HCEC 1CT (cell line): ENCODE data around the gene TBC1D4.
A peak's percentile ranks its signal among the peaks of the same experiment; 100 is the strongest.
"Not testable (repeated sequence)": the region's sequence is repeated elsewhere in the genome, so short reads cannot be mapped to it uniquely, and the experiment has no call there.

Experiments
- DNase-seq: peaks from one replicate; pipeline ENCODE4 v3.0.0-alpha.2; 2017

Gene TBC1D4

DNA sequence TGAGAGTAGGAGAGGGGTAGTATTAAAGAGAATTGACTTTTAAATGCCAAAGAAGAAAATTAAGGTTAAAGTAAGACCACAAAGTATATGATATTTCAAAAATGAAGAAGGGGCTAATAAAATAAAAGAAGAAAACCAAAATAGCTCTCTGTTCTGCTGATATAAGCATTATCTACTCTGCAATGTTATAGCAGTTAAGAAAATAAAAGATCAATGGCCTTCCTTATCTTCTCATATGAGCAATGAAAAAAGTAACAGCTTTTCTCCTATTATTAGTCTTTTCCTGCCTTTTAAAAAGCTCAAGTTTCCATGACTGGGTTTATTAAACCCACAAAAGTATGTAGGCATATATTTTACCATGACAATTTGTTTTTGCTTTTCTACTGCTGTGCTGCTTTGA is 126.4 kb downstream of the TBC1D4 start:
- DNase-seq: no peak

DNA sequence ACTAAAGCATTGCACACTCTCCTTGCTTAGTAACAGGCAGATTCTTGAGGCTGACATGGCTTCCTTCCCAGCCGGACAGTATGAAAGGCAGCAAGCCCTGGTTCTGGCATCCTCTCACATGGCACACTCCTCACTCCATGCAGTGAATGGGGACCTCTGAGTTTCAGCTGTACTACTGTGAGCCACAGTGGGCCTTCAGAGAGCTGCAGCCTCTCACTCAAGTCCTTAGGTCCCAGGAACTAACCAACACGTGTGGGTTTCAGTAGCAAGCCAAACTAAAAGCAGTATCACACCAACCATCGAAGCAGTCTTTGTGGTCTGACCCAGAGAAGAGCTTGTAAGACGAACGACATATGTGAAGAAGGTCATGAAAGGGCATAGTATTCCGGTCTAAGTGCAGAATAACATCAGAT is 128.2 kb downstream of the TBC1D4 start:
- DNase-seq: no peak

DNA sequence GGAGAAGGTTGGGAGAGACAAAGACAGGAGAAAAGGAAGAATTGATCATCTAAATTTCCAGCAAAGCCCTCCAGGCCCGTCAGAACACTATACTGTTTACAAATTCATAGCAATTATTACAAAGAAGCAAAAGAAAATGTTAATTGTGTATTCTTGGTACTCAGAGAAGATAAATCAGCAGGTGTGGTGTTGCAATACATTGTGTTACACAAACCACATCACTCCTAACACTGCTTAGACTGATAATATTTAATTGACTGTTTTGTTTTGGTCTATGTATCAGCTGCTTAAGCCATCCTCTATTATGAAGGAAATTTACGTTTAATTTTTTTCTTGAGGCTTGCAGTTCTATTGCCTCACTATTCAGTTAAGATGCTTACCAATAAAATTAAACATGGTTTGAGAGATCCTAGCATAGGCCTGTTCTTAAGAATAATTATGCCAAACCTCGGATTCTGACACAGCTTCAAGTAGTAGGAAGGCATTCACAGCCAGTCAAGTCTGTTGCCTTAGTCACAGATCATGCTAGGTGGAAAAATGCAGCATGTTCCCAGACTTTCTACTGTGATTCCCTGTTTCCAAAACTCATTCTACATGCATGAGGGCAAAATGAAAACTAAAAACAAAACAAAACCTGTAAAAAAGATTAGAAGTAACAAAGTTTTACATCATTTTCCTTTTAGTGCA is 129.2 kb downstream of the TBC1D4 start:
- DNase-seq: no peak

DNA sequence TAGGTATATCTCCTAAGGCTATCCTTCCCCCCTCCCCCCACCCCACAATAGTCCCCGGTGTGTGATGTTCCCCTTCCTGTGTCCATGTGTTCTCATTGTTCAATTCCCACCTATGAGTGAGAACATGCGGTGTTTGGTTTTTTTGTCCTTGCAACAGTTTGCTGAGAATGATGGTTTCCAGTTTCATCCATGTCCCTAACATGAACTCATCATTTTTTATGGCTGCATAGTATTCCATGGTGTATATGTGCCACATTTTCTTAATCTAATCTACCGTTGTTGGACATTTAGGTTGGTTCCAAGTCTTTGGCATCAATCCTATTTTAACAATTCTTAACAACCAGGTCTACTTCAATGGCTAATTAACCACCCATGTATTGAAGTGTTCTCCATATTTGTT is 130.4 kb downstream of the TBC1D4 start:
- not testable (repeated sequence) for DNase-seq

DNA sequence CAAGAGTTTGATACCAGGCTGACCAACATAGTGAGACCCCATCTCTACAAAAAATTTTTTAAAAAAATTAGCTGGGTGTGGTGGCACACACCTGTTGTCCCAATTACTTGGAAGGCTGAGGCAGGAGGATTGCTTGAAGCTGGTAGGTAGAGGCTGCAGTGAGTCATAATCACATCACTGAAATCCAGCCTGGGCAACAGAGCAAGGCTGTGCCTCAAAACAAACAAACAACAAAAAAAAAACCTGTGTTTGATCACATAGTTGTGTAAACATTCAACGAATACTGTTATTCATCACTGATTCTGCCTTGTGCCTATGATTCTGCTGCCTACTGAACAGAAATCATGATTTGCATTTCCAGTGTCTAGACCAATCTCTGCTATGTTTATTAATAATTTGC is 134.0 kb downstream of the TBC1D4 start:
- no peak for DNase-seq

DNA sequence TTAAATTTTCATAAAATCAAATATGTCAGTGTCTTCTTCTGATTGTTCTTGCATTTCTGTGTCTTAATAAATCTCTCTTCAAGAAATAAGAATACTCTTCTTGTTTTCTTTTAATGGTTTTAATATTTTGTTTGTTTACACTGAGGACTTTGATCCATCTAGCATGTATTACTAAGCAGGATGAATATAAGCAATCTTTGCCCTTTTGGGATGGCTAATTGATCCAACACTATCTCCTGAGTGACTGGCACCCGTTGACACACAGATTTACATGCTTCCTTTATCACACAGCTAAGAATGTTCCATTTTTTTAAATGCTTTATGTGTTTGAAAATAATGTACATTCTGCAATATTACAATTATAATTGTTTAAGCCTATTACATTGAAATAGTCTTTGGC is 134.5 kb downstream of the TBC1D4 start:
- no peak for DNase-seq

DNA sequence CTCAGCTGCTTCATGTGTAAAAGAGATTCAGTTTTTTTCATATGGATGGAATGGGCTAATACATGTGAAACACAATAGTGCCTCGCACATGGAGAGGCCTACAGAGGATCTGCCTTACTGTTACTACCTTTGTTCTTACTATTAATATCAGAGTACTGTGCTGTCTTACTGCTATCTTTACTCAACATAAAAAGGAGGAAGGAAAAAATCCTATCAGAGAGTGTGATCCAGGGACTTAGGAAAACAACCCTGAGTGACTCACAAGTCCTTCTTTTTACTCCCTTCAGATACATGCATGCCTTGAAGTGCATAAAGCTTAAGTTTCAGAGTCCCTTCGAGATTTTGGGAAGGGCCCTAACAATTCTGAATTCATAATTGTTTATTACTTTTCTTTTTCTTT is 136.8 kb downstream of the TBC1D4 start:
- no peak for DNase-seq

DNA sequence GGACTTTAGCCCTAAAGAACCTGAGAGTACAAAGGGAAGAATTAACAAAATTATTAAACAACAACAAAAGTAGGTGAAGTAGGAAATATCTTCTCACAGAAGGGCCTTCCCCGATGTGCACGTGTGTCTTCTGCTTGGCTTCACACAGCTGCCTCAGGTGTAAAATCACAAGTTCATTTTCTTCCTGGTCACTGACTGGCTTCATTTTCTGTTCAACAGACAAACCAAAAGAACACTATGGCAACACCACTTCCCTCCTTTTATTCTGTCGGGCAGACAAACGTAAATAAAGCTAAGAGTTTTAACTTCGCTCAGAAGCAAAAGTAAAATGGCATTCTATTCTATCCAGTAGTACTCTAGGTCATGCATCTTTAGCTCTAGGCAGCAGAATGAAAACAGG is 140.9 kb downstream of the TBC1D4 start:
- no peak for DNase-seq

DNA sequence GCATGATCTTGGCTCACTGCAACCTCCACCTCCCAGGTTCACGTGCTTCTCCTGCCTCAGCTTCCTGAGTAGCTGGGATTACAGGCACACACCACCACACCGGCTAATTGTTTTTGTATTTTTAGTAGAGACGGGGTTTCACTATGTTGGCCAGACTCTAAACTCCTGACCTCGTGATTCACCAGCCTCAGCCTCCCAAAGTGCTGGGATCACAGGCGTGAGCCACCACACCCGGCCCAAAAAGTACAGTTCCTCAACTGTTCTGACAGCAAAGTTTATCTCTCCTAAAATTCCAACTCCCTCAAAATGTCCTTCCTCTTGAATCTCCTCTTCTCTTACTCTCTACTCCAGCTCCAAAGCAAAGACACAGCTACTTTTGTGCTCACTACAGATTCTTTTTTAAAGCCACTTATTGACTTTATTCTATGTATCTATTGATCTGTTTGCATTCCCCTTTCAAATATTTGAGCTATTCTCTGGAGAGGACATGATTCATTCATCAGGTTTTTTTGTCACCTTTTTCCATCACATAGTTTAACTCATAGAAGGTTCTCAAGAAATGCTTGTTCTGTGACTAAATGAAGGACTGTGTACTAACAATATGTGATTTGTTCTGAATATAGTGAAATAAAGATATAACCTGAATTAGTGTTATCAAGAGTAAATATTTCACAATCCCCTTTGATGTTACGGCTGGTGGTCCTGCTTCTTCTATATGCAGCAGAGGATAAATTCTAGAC is 142.2 kb downstream of the TBC1D4 start:
- DNase-seq: no peak

DNA sequence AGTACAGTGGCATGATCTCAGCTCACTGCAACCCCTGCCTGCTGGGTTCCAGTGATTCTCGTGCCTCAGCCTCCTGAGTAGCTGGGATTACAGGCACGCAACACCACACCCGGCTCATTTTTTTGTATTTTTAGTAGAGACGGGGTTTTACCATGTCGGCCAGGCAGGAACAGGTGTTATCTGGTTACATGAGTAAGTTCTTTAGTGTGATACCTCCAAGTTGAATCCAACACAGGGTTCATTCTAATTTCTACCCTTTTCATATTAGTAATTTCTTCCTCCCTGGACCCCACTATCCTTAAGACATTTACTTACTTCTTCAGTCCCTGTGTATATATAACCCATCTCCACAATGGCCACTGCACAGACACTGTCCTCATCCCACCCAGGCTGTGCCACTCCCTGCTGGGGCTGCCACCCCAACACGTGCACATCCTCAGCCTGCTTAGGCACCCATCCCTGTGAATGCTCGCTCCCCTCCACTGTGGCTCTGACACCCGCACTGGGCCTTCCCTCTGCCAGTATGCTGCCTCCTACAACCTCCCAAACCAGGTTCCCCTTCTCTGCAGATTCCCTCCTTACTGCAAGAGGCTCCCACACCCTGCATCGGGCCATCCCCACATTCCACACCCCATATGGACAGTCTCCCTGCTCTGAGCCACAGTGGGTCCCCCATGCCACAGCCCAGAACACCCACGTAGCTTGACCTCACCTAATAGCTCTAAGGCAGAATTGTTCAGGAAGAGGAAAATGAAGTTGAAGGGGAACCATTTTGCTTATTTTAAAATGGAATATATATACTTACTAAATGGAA is 147.1 kb downstream of the TBC1D4 start:
- no peak for DNase-seq

DNA sequence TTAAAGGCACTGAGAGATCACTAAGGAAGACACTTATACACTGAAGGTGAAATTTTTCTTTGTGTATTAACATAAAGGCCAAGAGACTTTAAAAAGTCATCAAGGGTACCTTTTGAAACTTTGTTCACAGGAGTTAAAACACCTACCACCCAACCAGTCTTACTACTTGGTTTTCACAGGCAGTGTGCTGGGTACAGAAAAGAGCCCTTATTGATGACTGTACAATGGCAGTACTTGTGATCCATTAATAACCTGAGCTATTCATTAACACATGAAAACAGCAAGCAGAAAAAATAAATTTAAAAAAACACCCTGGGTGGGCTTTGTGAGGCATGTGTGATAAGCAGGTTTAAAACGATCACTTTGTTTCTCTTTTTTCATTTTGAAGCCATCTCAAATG is 148.9 kb downstream of the TBC1D4 start:
- DNase-seq: no peak

DNA sequence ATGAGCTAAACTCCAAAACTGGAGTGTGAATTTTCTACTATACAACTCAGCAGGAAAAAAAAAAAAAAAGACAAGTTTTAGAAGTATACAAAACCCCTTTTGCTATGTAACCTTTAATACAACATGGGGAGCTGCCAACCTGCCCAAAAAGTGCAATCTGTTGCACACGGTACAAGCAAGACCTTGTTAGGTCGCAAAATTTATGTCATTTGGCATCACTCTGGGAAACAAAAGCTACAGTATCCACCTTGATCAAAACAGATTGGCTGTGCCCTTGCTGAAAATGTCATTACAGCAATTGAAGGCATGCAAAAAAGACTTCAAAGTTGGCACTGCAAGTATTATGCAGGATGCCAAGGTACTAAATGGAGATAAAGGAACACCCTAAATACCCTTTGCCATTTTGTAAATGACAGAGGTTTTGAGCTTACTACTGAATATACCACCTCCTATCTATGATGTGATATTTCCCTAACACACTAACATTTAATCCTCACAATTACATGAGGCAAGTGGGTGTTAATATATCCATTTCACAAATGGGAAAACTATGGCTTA is 150.1 kb downstream of the TBC1D4 start:
- no peak for DNase-seq

DNA sequence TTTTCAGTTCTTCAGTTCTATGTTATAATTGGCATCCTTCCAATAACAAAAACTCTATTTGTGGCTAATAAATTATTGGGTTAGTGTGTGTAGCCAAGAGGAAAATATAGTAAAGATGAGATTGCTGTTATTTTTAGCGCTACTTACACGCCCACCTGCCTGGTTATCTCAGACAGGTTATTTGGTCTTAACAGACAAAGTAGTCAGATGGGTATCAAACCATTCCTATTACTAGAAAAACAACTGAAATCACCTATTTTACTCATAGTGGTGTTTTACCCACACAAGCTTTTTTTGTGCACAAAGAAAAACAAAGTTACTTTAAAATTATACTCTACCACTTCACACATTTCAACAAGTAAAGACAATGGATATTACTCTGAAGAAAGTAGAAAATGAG is 151.2 kb downstream of the TBC1D4 start:
- no peak for DNase-seq

DNA sequence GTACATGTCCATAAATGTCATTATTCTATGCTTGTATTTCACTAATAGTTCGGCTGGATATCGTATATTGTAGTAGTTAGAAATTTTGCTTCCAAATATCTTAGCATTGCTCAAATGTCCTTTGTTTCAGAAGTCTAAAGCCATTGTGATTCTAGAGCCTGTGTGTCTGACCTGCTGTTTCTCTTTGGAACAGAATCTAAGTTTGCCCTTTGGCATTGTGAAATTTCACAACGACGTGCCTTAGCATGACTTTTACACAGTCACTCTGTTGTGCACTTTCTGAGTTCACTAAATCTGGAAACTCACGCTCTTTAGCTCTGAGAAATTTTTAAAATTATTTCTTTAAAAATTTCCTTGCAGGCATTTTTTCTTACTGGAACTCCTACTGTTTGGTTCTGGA is 152.2 kb downstream of the TBC1D4 start:
- DNase-seq: no peak

DNA sequence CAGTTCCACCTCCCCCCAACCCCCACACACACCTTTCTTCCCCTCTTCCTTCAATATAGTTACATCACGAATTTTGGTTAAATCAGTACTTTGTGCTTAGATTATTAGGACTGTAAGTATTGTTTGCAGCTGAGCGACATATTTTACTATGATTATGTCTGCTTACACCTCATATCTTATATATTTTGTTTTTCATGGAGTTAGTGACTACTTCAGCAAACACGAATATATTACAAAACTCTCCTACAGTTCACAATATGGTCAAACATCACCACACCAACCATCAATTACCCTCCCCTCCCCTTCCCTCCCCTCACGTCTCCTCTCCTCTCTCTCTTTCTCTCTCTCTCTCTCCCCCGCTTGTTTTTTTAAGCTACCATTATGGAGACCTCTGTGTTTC is 152.9 kb downstream of the TBC1D4 start:
- DNase-seq: no peak

DNA sequence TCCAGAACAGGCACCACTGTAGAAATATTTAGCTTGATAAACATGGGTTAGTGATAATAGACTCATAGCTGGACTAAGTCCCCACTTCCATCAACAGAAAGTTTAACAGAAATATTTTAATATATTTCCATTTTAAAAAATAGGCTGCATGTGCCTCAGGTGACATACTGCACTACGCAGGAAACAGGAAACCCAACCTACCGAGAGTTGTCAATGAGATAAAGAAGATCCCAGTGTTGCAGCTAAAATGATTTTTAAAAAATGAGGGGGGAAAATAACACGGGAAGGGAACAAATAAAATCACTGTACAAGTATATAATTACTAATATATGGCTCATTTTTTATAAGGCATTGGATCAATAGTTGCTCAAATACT is 154.8 kb downstream of the TBC1D4 start:
- DNase-seq: no peak

DNA sequence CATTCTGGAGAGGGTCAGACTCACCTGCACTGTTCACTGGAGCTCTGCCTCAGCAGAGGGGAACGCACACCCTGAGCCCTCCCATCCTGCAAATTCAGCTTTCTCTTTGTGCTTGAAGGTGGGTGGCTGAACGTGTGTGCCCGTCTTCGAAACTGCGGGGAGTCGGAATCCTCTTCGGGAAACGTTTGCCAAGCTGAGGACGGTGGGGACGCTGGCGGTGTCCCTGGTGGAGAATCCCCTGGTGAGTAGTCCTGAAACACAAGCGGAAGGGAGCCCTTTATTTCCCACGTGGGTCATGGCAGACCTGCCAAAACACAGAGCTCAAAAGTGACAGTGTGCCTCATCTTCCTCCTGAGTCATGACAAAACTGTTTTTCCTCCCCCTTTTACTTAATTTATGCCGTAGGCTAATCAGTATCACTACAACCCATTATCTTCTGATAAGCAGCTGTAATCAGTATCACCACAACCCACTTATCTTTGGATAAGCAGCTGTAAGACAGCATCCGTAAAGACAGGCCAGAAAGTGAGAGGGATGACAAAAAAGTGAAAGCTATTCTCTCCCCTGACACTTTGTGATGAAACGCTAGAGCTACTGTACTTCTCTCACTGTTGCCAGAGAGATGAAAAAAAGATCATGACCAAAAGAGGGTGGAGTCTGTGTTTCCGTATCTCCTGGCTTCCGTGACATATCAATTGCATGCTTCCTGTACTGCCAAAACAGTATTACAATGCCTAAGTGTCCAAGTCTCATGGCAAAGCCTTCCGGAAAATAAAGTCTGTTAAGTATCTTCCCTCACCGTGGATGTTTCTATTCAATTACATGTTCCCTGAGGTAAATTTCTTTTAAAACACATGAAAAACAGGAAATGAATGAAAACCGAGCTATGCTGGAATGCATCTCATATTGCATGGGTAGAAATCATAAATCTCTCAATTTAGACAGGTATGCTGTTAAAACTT is 155.5 kb downstream of the TBC1D4 start:
- DNase-seq: no peak

DNA sequence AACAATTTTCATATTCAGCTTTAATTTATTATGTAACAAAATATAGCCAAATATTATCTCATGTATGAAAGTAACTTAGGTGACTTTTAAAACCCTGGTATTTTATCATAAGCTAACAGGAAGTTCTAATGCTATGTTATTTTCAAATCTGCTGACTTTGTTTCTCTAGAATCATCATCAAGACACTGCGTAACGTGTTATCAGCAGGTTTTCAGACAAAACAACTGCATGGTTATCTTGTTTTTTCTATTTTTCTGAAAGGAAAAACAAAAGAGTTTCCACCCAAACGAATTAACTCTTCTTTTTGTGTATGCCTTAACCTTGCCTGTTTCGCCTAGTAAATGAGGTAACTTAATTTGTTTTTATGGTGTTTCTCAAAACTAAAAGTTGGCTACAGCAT is 156.3 kb downstream of the TBC1D4 start:
- no peak for DNase-seq

DNA sequence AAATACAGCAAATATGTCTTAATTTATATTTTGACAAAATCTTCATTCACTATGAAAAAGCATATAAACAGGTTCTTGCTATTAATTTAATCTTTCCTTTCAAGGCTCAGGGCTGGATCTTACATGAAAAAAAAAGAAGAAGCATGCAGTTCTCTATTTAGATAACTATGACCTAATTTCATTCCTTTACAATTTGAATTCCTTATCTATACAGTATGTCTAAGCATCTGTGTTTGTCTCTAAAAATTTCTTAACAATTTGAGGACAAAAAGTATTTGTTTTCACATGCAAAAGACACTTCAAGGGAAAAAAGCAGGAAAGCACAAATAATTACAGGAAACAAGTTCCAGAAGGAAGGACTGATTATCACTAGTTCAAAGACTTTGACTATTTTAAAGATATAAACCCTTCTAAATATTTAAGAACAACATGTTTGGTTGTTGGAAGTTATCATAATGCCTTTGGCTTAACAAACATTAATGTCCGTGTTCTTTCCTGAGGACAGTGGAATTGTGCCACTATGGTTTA is 157.5 kb downstream of the TBC1D4 start:
- DNase-seq: no peak

DNA sequence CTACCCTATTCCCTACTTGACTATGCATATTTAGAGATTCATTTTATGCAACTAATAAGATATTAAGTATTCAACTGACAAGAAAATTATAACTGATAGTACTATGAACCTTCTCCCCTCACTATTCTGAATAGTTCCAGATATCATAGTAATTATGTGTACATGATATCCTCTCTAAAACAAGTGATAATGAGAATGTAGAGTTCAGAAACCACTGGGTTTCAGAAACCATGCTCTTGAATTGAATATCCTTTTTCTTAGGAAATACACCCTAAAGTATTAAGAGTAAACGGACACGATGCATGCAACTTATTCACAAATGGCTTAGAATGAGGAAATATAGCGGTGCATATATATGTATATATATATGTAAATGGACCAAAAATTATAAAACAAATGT is 160.9 kb downstream of the TBC1D4 start:
- no peak for DNase-seq

DNA sequence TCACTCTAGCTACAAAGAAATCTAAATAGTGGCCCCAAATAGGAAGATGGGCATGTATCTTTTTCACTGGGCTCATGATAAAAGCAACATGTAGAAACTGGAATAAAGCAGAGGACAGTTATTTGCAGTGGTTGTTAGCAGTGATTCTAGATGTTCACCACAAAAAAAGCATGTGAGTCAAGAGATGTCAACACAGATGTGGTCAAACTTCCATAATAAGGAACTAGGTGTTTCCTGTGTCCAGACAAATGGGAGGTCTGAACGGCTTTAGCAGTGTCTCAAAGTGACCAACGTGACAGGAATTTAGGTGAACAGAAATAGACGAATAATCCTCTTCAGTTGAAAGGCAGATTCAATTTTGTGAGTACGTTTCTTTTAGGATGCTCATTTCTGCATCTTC is 162.7 kb downstream of the TBC1D4 start:
- peak; percentile 18 for DNase-seq

DNA sequence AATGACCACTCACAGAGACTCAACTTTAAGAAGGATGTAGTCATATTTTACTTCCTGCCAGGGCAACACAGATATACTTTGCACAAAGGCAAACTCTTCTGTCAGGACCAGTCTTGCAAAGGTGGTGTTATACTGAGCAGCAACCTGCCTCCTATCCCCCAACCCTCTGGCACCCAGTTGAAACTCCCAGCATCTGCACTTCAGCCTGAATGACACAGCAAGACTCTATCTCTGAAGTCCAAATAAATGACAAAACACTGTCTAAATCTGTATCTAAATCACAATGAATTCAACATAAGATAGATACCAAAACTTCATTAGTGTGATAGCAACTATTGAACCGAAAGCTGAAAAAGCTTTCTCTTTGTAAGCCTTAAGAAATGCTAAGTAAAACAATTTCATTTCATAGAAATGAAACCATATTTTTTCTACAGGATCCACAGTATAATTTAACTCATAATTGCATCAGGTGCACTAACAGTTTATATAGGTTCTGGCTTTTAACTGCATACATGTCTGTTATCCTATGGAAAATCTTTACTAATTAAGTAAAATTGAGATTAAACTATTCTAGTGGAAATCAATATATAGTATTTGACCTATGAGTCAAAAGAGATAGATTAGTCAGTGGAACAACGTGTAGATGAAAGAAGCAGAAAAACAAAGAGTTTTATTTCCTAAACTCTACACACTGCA is 163.7 kb downstream of the TBC1D4 start:
- DNase-seq: no peak
